GM12891 (cell line): ENCODE data around the gene COTL1.

Source experiments
- PAX5 ChIP-seq: IDR thresholded peaks from 2 replicates; pipeline ENCODE4 v1.6.1; 2011; ENCODE audit warnings: low read length, moderate library complexity, mild to moderate bottlenecking; ENCODE audit not compliant: insufficient read depth, severe bottlenecking
- POLR2A ChIP-seq: IDR thresholded peaks from 2 replicates; pipeline ENCODE4 v1.6.1; 2011; ENCODE audit warnings: low read depth, low read length, control low read depth
- POLR2AphosphoS5 ChIP-seq: IDR thresholded peaks from 2 replicates; pipeline ENCODE4 v1.6.1; 2011; ENCODE audit warnings: low read depth, low read length, control low read depth
- POU2F2 ChIP-seq: IDR thresholded peaks from 2 replicates; pipeline ENCODE4 v1.6.1; 2011; ENCODE audit warnings: low read depth, mild to moderate bottlenecking, control low read depth, low read length, moderate library complexity
- SPI1 ChIP-seq: IDR thresholded peaks from 2 replicates; pipeline ENCODE4 v1.6.1; 2011; ENCODE audit warnings: low read depth, low read length, control low read depth
- TAF1 ChIP-seq: IDR thresholded peaks from 2 replicates; pipeline ENCODE4 v1.6.1; 2011; ENCODE audit warnings: low read depth, low read length, control low read depth

- TF ChIP-seq POLR2AphosphoS5 (no peak), POU2F2 (no peak), POLR2A (no peak), TAF1 (no peak), SPI1 (no peak), PAX5 (no peak)
Observed at GRCh38 chr16:84631153-84631466, 13.2 kb upstream of the COTL1 start.
